GM21381 (cell line): Measurements from ENCODE around the gene TRPM5.

Experiments
- ATAC-seq: cut with Tn5 transposase; IDR thresholded peaks from one replicate; pipeline ENCODE4 v1.9.1; 2021; ENCODE audit warnings: mild to moderate bottlenecking, moderate library complexity; ENCODE audit not compliant: unreplicated experiment

TRPM5 gene

DNA sequence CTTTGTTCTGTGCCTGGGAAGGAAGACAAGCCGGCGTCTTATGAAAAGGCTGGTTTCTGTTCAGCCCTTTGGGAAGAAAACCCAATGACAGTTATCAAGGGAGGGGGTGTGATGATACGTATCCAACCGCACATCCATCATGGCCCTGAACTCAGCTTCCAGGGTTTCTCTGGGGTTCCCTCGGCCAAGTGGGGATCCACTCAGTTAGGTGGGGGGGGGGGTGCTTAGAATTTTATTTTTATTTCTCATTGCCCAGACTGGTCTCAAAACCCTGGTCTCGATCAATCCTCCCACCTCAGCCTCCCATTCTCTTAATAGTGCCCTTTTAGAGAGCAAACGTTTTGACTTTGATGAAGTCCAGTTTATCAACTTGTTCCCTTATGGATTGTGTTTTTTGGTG, 26.2 kb upstream of the TRPM5 start:
- ATAC-seq: no peak

- no peak for ATAC-seq
Observed at GRCh38 chr11:2468363-2469235, 24.3 kb upstream of the TRPM5 start.

- ATAC-seq: no peak
Observed at GRCh38 chr11:2467695-2468055, 23.4 kb upstream of the TRPM5 start.

- ATAC-seq: no peak
Observed at GRCh38 chr11:2466869-2467694, 22.8 kb upstream of the TRPM5 start.

DNA sequence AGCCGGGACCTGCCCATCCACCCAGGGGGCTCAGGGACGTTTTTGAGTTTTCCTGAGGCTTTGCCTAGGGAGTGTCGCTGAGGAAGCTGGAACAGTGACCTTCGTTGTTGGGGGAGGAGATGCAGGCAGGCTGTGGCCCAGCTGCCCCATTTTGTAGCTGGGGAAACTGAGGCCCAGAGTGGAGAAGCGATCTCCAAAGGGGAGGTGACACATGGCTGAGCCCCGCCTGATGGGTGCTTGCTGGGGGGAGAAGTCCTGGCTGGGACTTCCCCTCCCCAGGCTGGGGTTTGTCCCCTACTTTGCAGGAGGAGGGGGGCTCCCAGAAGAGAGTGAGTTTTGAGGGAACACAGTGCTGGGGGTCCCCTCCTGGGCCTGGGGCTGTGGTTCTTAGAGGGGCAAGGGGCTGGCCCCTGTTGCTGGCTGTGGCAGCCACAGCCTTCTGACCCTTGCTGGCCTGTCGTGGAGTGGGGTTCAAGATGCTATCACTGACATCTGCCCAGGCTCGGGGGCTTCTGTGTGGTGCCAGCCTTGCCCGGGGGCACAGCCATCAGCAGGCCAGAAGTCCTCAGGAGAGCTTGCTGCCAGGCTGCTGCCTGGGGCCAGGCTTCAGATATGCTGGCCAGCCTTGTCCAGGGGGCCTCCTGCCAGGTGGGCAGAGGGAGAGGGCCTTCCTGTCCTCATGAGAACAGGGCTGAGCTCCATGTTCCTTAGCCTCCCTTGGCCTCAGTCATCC, 21.9 kb upstream of the TRPM5 start:
- no peak for ATAC-seq

GRCh38 chr11:2465202-2466068, 21.1 kb upstream of the TRPM5 start:
- no peak for ATAC-seq

- ATAC-seq: no peak
Observed at GRCh38 chr11:2464451-2465165, 20.3 kb upstream of the TRPM5 start.

GRCh38 chr11:2463766-2464277, 19.5 kb upstream of the TRPM5 start:
- no peak for ATAC-seq

- no peak for ATAC-seq
Observed at GRCh38 chr11:2462986-2463765, 18.9 kb upstream of the TRPM5 start.

GRCh38 chr11:2462543-2462985, 18.2 kb upstream of the TRPM5 start:
- ATAC-seq: no peak

DNA sequence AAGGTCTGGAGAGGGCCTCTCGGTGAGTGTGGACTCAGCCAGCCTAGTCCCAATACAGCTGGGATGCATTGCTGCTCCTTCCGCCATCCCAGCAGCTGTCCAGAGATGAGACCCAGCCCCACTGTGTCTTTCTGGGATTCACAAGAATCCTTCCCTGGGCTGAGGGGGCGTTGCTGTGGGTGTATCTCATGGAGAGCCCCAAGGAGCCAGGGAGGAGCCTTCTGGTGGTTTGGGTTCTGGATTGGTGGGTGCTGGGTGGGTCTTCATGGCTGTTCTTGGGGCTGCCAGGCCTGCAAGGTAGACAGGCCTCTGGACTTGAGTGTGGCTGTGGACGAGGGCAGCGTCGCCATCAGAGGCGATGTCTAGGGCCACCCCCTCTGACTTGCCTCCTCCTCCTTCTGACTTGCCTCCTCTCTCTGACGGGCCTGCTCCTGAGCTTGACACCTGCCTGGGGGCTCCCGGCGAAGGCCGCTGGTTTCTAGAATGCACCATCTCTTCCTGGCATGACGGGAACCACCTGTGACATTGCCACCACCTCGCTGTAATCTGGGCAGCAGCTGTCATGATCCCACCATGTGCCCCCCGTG, 17.7 kb upstream of the TRPM5 start:
- no peak for ATAC-seq

DNA sequence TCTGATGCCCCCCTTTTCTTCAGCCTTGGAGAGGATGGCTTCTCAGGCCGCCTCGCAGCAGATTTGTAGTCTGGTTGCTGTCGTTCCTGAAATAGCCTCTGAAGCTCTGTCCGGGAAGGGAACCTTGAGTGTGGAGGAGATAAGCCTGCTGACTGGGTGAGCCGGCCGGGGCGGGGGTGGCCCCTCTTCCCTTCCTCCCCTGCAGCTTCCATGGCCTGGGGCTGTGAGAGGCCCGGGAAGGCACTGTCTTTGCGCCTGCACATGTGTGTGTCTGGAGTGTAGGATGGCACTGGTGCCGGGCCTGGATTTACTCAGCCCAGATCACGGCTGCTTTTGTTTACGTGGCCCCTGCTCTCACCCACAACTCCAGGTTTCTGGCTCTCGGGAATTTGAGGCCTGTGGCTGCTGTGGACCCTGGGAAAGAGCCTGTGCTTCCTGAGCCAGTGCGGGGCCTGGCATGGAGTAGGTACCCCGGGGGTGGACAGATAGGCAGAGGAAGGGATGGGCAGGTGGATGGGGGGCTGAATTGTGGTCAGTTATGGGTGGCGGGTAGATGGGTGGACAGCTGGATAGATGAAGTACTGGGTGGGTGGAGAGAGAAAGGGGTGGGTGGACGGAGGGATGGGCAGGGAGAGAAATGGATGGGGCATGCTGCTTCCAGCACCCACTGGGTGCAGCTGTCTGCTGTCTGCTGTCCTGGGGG, 17.1 kb upstream of the TRPM5 start:
- ATAC-seq: no peak

DNA sequence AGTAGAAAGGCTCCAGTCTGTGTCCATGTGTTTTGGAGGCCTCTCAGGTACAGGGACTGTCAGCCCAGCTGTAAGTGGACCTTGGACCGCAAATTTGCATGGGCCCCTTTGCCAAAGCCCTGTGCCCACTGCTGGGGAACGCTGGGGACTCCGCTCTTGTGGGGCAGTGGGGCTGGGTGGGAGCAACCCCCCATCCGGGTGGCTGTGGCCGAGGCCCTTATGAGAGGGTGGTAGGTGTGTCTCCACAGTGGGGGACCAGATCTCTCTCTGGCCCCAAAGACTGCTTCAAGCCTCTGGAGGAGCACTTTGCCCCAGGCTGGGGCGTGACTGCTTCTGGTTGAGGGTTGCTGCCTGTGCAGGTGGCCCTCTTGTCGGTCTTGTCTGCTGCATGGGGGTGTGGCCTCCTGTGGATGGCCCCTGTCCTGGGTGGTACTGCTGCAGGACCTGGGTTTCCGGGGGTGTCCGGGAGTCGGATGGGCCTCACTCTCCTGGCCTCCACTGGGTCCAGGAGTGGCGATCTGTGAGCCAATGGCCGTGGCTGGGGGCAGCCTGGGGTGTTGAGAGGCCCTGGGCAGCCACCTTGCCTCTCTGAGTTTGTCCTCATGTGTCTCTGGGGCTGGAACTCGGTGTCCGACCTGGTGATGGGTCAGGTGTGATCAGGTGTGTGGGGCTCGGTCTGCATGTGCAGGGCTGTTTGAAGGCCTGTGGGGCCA, 16.4 kb upstream of the TRPM5 start:
- no peak for ATAC-seq

DNA sequence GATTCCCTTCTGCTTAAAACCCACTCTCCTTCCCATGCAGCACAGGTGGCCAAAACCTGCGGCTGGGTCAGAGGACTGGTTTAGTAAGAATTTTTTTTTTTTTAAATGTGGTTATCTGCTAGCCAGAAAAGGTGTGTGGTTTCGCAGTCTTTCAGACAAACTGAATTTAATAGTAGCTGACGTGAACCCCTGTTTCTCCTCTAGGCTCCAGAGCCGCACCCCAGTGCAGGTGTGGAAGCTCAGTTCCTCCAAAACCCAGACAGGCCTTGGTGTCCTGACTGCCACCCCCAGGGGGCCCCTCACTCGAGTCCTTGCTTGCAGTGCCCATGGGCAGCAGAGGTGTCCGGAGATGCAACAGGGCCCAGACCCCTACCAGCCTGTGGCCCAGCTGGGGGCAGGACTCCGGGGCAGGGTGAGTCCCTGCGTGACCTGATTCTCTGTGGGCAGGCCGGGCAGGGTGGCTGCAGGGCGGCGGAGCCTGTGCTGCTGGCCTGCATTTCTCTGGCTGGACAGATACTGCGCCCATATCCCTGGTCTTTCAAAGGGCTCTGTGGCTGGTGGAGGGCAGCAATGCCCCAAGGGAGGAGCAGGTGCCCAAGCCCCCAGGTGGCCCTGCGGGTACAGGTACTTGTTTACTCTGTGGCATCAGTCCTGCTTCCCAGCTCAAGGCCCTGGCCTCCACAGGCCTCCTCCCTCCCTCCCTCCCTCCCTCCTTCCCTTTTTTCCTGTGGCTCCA, 15.7 kb upstream of the TRPM5 start:
- ATAC-seq: no peak

GRCh38 chr11:2459016-2459725, 14.9 kb upstream of the TRPM5 start:
- no peak for ATAC-seq

DNA sequence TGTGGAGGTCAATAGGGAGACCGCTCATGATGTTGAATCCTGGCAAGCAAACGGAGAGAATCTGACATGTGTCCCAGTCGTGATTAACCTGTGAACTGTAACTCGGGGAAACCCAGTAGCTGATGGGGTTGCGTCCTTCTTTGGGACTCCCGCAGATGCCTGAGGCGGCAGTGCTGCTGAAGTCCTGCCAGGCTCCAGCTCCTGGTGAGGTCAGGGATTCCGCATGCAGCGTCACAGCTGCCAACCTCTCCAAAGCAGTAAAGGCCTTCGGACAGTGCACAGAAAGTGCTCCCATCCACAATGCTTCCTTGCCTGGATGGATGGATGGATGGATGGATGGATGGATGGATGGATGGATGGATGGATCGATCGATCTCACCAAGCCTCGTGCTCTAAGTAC, 14.0 kb upstream of the TRPM5 start:
- no peak for ATAC-seq
